ENCODE results near the gene AR. TPM values are rescaled to one million over a fixed set of nuclear protein-coding genes. Genes with fewer than 3 reads are reported as not detected.

The AR gene
- total RNA-seq, 1 experiment from 2014 or later = 0.05 TPM

GRCh38 chrX:67523932-67524331 is 19.9 kb upstream of the AR start:
- Histone ChIP-seq H3K36me3 (ENCODE audit: control insufficient read depth, insufficient read depth, low read length) (no peaks in the 10 kb centered on the region), H3K27me3 (ENCODE audit: control insufficient read depth, insufficient read depth, low read length) (no peaks in the 10 kb centered on the region), H3K9me3 (ENCODE audit: control insufficient read depth, insufficient read depth, low read depth, low read length) (no peaks in the 10 kb centered on the region), H3K27ac (ENCODE audit: low read length) (no peak overlapping the region), H3K4me1 (ENCODE audit: control insufficient read depth, insufficient read depth, low read length) (no peaks in the 10 kb centered on the region), H3K4me3 (ENCODE audit: low read depth in 2 of 2, low read length in 2 of 2) (no peak overlapping the region)
- BruUV-seq (replicated peaks) = no TSS peak
- DNase-seq (ENCODE audit: low read depth, low spot score) = no peak
- TF ChIP-seq, protein P1, sequence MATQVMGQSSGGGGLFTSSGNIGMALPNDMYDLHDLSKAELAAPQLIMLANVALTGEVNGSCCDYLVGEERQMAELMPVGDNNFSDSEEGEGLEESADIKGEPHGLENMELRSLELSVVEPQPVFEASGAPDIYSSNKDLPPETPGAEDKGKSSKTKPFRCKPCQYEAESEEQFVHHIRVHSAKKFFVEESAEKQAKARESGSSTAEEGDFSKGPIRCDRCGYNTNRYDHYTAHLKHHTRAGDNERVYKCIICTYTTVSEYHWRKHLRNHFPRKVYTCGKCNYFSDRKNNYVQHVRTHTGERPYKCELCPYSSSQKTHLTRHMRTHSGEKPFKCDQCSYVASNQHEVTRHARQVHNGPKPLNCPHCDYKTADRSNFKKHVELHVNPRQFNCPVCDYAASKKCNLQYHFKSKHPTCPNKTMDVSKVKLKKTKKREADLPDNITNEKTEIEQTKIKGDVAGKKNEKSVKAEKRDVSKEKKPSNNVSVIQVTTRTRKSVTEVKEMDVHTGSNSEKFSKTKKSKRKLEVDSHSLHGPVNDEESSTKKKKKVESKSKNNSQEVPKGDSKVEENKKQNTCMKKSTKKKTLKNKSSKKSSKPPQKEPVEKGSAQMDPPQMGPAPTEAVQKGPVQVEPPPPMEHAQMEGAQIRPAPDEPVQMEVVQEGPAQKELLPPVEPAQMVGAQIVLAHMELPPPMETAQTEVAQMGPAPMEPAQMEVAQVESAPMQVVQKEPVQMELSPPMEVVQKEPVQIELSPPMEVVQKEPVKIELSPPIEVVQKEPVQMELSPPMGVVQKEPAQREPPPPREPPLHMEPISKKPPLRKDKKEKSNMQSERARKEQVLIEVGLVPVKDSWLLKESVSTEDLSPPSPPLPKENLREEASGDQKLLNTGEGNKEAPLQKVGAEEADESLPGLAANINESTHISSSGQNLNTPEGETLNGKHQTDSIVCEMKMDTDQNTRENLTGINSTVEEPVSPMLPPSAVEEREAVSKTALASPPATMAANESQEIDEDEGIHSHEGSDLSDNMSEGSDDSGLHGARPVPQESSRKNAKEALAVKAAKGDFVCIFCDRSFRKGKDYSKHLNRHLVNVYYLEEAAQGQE (IDR thresholded peaks at IDR 0.05; ENCODE audit: insufficient read depth in 1 of 2, low read depth in 2 of 2, low read length in 1 of 2) = no peak
- TF ChIP-seq SIN3A (IDR thresholded peaks at IDR 0.05; ENCODE audit: borderline replicate concordance, insufficient read depth, low read depth, low read length) (no peak), POLR2AphosphoS5 (IDR thresholded peaks at IDR 0.05; ENCODE audit: low read depth, low read length) (no peak), TCF7L2 (IDR thresholded peaks at IDR 0.05; ENCODE audit: low read depth, low read length) (no peak)
- TF ChIP-seq, protein P2, sequence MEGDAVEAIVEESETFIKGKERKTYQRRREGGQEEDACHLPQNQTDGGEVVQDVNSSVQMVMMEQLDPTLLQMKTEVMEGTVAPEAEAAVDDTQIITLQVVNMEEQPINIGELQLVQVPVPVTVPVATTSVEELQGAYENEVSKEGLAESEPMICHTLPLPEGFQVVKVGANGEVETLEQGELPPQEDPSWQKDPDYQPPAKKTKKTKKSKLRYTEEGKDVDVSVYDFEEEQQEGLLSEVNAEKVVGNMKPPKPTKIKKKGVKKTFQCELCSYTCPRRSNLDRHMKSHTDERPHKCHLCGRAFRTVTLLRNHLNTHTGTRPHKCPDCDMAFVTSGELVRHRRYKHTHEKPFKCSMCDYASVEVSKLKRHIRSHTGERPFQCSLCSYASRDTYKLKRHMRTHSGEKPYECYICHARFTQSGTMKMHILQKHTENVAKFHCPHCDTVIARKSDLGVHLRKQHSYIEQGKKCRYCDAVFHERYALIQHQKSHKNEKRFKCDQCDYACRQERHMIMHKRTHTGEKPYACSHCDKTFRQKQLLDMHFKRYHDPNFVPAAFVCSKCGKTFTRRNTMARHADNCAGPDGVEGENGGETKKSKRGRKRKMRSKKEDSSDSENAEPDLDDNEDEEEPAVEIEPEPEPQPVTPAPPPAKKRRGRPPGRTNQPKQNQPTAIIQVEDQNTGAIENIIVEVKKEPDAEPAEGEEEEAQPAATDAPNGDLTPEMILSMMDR (IDR thresholded peaks at IDR 0.05) = no peak
- POLR2A ChIA-PET = no interaction called here
- ATAC-seq = no peak
- in situ Hi-C loops (cut with HindIII; ENCODE audit: low pct_unique_long_range_greater_than_20kb, low sequenced_read_pairs) = no loop called here
- intact Hi-C loops (cut with micrococcal nuclease; ENCODE audit: unreplicated experiment) = no loop called here
- CTCF ChIA-PET = no interaction called here

GRCh38 chrX:67524428-67524827 is 19.4 kb upstream of the AR start:
- H3K4me3 ChIP-seq (ENCODE audit: low read depth in 2 of 2, low read length in 2 of 2) = no peak overlapping the region
- no peaks in the 10 kb centered on the region for H3K27me3 ChIP-seq (ENCODE audit: control insufficient read depth, insufficient read depth, low read length)
- ChIA-PET POLR2A (no interaction called here), CTCF (no interaction called here)
- H3K27ac ChIP-seq (ENCODE audit: low read length) = no peak overlapping the region
- intact Hi-C loops (cut with micrococcal nuclease; ENCODE audit: unreplicated experiment) = no loop called here
- TF ChIP-seq, protein P1 (IDR thresholded peaks at IDR 0.05; ENCODE audit: insufficient read depth in 1 of 2, low read depth in 2 of 2, low read length in 1 of 2) = no peak
- TF ChIP-seq POLR2AphosphoS5 (IDR thresholded peaks at IDR 0.05; ENCODE audit: low read depth, low read length) (no peak), SIN3A (IDR thresholded peaks at IDR 0.05; ENCODE audit: borderline replicate concordance, insufficient read depth, low read depth, low read length) (no peak), TCF7L2 (IDR thresholded peaks at IDR 0.05; ENCODE audit: low read depth, low read length) (no peak)
- TF ChIP-seq, protein P2 (IDR thresholded peaks at IDR 0.05) = no peak
- ATAC-seq = no peak
- no TSS peak for BruUV-seq (replicated peaks)
- in situ Hi-C loops (cut with HindIII; ENCODE audit: low pct_unique_long_range_greater_than_20kb, low sequenced_read_pairs) = no loop called here
- H3K9me3 ChIP-seq (ENCODE audit: control insufficient read depth, insufficient read depth, low read depth, low read length) = no peaks in the 10 kb centered on the region
- no peak for DNase-seq (ENCODE audit: low read depth, low spot score)
- no peaks in the 10 kb centered on the region for H3K36me3 ChIP-seq (ENCODE audit: control insufficient read depth, insufficient read depth, low read length)
- H3K4me1 ChIP-seq (ENCODE audit: control insufficient read depth, insufficient read depth, low read length) = no peaks in the 10 kb centered on the region

All from Panc1 (cell line).